GM21619 (cell line): ENCODE measurements around the gene TBC1D22A.

Source experiments
- ATAC-seq: cut with Tn5 transposase; IDR thresholded peaks from one replicate; pipeline ENCODE4 v1.9.1; 2021; ENCODE audit not compliant: unreplicated experiment

The TBC1D22A gene

DNA sequence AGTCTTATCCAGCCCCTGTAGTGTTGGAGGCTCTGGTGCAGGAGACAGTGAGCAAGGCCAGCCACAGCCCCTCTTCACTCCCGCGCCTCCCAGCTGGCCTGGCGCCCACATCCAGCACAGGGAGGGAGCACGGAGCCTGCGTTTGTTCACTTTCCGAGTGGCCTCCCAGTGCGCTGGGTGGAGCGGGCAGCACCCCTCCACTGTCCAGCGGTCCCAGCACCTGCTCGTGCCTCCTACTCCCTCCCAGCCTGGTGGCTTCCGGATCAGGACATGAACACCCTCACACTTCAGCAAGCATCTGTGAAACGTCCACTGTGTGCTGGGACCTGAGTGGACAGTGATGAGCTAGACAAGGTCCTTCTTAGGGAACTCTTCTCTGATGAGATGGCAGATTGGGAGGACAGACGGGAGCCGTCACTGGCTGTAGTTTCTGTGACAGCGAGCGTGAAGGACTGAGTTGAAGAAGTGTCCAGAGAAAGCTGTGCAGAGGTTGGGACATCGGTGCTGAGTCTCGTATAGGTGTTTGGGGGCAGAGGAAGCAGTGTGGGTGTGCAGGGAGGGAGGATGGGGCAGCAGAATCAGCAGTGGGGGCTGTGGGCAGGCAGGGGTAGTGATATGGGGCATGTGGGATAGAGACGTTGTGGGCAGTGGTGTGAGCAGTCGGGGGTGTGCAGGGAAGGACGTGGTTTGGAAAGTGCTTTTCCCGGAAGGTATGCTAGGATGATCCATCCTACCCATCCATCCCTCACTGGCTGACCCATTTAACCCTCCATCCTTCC is 256.8 kb downstream of the TBC1D22A start:
- ATAC-seq, result no peak

DNA sequence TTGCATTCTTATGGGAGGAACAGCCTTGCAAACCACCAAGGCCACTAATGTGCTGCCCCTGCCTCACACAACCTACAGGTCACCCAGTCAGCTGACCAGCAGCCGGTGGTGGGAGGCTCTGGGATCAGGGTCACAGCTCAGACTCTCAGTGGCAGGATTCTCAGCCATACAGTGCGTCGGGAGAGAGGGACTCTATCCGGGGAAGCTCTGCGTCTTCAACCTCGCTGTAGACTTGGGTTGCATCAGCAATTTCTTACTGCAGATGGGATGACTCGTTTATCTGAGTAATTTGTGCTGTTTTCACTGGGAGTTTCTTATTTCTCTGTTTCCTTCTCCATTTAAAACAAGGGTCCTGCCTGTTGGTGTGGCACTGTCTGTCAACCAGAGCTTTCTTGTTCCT is 257.7 kb downstream of the TBC1D22A start:
- no peak for ATAC-seq

DNA sequence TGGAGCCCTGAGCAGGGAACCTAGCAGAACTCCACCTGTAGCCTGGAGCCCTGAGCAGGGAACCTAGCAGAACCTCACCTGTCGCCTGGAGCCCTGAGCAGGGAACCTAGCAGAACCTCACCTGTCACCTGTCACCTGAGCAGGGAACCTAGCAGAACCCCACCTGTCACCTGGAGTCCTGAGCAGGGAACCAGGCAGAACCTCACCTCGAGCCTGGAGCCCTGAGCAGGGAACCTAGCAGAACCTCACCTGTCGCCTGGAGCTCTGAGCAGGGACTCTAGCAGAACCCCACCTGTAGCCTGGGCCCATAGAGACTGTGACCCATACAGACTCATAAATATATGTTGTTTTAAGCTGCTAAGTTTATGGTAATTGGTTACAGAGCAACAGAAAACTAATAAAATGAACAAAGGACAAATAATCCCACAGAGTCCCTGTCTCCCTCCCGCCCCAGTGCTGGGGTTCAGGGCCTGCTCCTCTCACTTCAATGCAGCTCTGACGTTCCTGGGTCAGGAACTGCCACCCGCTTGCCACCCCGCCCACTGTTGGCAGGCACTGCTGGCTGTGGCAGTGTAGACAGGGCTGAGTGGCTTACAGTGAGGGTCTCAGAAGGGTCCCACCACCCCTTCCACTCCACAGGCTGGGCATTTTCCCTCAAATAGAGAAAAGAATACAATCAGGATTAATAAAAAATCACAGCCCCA is 259.1 kb downstream of the TBC1D22A start:
- ATAC-seq, result no peak

DNA sequence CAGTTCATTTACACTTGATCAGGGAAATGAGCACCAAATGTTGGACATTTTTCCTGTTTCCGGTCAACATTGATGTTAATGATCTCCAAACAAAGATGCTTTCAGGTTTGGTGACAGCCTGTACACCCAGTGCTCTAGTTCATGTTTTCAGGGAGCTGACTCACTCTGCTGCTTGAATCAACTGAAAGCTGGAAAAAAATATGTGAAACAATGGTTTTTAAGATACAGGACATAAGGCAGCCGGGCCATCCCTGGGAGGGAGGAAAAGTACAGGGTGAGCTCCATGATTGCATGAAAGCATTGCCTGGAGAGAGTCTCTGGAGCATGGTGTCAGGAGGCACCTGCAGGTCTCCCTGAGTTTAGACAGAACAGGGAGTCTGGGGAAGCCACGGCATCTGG is 259.6 kb downstream of the TBC1D22A start:
- no peak for ATAC-seq

DNA sequence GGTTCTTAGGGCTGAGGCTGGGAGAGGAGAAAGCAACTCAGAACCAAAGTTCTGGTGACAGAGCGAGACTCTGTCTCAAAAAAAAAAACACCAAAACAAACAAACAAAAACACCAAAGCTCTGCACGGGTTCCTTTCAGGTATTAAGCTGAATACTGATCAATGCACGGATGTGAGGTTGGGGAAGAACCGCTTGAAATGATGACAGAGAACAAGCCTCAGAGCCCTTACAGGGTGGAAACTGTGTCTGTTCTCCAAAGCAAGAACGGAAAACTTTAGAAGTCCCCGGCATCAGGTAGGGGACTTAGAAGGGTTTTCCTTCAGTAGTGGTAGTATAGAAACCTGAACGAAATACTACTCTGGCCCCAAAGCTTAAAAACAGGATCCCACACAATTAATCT is 260.0 kb downstream of the TBC1D22A start:
- ATAC-seq, result no peak

DNA sequence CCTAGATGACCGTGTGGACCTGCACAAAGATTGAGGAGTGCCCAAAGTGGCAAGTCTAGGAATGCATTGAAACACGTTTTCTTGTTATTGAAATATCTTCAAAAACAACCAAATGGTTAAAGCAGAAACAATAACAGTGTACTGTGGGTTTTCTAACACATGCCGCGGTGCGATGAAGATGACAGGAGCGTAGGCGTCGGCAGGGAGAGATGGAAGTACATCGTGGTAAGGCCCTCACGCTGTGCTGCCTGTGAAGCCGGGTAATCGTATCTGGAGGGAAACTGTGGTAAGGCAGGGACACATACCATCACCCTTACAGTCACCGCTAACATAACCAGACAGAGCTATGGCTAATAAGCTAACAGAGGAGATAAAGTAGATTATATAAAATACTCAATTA is 261.4 kb downstream of the TBC1D22A start:
- ATAC-seq, result no peak

DNA sequence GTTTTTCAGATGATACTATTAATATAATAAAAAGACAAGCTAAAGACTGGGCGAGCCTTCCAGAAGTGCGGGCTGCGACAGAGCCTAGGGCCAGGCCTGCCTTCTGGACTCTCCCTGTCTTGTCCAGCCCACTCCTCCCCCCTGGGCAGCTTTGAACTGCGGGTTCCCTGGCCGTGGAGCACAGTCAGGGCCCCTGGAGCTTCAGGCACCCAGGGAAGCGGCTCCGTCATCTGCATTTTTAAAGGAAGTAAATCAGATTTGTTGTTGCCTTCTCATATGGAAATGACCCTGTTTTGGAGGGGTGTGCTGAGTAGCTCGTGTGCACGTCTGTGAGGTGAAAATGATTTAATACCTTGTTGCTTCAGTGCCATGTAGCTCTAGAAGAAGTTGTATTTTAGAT is 265.3 kb downstream of the TBC1D22A start:
- no peak for ATAC-seq

DNA sequence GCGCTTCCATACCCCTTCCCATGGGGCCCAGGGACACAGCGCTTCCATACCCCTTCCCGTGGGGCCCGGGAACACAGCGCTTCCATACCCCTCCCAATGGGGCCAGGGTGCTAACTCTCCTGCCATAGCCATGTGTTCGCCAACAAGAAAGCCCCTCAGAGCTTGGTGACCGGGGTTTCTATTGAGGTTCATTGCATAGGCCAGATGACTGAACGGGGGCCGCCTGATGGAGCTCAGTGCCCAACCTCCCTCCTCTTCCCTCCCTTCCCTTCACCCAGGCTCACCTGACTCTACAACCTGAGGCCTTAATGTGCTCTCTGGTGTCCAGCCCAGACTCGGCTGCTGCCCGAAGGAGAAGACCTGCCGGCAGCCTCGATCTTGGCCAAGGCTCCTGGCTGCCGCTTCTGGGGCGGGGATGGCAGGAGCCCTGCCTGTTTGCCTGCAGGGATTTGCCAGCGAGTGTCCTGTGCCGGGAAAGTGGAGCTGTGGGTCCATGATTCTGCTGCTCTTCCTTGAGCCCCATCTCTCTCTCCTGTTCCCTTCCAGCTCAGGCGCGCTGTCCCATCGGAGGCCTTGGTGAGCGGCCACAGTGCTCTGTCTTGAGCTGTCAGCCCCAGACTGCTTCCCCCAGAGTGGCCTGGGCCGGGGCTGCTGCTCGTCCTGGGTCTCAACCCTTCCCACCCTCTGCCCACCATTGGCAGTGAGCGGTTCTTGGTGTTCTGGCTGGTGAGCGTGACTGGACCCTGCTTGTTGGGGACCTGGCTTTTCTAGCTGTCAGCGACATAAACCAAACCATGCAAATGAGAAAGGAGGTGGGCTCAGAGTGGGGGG is 267.0 kb downstream of the TBC1D22A start:
- no peak for ATAC-seq

DNA sequence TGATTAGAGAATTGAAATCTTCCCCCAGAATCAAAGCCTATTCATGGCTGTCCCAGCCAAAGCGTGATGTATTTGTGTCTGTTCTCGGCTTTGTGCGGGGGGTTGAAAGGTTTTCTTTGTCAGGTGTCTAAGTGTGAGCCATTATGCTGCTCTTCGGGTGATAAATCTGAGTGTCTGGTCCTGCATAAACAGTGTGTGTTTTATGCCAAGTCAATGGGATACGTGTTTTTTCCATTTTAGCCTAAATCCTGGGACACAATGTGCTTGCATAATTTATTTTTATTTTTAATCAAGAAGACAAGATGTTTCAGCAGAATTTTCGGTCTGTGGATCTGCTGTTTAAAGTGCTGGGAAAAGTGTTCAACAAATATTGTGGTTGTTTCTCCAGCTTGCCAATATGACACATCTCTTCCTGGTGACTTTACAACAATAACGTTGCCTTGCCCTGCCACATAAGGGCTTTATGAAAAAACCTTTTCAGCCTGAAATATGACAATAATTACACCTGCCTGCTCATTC is 267.8 kb downstream of the TBC1D22A start:
- ATAC-seq, result no peak

DNA sequence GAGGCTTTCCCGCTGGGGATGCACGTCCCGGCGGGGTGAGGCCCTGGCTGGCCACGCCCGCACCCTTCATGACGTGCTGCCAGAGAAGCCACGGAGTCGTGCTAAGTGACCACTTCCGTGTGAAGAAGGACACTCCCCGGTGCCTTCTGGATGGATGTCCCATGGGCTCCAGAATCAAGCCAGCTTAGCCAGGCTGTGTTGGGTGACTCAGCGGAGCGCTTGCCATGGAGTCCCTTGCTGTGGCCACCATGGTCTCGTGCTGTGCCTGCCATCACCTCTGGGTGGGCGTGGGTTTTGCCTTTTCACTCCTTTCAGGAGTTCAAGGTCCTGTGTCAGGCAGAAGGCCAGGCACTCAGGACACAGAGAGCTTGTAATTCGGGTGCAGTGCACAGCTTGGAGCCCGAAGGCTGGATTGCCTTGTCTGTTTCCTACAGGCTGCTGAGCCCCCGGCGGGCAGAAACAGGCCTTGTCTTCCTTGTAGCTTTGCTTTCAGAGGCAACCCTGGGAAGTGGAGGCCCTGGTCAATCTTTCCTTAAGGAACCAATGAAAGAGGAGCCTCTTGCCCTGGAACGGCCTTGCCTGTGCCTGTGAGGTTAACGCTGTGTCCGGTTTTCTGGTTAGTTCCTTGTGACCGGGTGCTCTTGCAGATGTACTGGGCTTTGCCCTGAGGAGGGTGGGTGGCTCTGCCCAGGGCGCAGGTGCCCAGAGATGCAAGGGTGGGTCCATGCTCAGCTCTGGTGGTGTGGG is 268.6 kb downstream of the TBC1D22A start:
- ATAC-seq, result no peak

DNA sequence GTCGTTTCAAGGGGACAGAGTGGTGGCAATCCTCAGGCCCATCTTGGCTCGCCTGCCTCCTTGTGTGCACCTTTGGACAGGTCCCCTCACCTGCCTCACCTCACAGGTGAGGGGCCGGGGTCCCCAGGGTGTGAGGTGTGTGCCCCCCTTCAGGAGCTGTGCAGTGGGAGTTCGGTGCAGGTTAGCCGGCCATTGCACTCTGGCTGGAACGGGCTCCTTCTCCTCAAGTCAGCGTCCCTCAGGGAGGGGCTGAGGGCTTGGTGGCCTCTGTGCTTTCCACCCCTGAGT is 269.1 kb downstream of the TBC1D22A start:
- no peak for ATAC-seq

DNA sequence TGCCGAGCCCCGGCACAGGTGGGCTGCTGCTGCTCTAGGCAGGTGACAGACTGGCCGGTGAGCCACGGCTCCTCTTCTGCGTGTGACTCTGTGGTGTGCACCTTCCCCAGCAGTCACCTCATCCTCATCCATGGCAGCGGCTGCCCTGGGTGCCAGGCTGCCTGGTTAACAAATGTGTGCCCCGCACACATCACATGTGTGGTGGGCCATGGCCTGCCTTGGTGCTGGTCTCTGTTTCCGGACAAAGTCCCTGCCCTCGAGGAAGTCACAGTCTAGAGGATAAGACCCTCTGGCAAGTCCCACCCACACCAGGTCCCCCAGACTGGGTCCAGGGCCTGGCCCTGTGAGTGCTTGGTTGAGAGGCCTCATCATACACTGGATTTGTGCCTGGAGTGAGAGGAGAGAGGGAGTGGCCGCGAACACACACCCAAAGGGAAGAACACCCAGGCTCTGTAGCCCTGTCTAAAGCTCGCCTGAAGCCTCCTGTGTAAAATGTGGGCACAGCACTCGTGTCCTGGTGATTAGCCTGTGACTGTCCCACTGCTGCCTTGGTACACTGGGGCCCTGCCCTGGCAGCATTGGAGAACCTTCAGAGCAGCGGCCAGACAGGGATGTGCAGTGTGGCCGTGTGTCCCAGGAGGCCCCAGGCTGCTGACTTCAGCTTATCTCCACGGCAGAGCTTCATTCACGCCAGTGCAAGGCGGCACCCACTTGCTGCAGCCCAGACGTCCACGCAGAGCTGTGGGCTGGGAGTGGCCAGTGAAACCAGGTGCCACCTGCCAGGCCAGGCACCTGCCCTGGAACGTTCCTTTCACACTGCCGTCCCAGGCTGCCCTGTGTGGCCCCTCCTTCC is 269.9 kb downstream of the TBC1D22A start:
- no peak for ATAC-seq

DNA sequence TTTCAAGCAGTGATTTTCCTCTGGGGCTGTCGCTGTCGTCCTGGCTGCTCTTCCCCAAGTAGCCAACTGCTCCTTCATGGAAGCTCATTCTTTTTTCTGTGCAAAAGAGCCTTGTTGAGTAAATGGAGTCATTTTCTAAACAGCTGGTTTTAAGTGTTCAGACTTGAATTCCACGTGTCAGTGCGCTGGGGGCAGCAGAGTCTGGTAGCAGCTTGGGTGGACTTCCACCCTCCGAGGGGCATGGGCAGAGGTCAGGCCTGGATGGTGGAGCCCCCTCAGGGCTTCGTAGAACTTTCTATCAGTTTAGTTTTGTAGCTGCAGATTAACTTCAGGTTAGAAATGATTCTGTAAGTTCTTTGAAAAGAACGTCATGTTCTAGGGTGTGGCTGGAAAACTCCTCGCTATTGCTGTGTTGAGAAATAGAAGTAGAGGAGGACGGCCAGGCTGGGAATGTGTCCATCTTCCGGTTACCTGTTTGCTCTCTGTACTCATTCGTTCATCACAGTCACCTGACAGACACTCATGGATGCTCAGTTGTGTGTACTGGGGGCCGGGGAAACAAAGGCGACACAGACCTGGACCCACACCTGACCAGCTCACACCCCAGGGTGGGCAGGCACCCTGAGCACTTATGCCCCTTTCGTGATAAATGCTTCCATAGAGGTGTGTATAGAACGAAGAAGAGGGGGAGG is 270.7 kb downstream of the TBC1D22A start:
- no peak for ATAC-seq

DNA sequence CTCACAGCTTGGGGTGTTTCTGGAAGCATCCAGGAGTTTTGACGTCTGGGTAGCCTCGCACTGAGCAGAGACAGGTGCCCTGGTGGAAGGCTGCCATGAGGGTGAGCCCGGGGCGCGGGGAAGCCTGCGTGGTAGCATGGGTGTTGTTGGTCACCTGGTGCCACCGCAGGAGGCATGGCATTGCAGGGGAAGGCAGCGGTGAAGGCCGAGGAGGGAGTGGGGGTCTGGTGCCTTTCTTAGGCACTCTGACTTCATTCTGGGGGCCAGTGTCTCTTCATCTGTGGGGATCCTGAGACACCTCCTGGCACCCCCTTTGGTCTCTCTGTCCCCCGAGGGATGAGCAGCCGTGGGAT is 271.2 kb downstream of the TBC1D22A start:
- ATAC-seq, result no peak

DNA sequence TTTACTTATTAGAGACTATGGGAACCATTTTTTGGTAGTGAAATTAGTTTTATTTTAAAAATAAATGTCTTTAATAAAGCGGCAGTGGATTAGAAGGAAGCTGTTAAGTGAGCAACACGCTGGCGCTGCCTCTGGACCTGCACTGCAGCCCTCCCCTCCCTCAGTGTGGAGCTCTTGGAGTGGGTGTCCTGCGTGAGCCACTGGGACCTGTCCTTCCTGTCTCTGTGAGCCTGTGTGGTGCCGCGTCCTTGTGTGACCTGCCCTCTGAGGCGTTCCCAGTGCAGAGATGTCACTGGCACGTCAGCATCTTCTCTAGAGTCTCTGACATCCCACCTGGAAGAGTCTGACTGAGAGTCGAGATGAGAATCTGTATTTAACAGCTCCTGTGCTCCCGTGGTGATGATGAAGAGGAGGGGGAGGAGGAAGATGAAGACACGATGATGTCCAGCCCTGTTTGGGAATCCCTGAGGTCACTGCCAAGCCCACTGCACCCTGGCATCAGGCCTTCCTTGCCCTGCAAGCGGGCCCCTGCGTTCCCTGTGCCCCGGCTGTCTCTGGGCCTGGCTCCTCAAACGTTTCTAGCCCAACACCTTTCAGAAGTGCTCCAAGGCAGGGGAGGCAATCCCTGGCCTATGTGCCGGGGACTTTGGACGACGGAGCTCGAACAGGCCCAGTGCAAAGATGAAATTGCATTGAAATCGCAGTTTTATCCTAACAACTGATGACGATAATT is 271.8 kb downstream of the TBC1D22A start:
- ATAC-seq, result no peak

DNA sequence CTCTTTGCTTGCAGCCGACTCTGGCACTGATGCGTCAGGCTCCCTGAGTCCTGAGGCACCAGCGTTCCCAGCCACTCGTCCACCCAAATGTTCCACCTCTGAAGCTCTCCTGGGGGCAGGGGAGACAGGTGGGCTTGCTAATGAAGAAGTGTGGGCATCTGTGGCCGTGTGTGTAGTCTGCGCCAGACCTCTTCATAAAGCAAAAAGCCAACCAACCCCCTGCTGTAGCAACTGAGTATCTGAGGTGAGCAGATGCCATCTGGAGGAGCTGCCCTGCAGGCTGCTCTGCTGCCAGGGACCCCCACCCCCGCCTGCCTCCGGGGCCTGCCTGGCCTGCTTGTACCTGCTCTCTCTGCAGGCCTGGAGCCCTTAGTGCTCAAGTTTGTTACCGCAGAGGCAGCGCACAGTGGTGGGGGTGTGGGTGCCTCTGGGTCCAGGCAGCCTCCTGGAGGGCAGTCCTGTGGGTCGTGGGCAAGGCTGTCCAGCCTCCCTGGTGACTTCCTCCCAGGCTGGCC is 272.5 kb downstream of the TBC1D22A start:
- no peak for ATAC-seq

DNA sequence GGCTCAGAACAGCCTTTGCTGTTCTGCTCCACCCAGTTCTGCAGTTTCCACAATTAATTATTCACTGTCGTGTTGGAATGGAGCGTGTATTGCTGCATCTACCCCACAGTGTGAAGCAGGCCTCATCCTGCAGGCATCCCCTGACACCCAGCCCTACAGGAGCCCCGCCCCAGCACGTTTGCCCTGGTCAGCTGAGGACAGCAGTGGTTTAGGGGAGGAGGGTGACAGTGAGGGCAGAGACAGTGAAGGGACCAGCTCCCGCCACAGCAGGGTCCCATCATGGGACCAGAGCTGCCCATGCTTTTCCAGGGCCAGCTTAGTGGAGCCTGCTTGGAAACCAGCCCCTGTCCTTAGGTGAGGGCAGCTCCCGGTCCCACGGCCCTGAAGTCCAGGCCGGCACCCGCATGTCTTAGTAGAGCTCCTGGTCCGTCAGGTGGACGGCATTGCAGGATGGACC is 273.0 kb downstream of the TBC1D22A start:
- no peak for ATAC-seq

DNA sequence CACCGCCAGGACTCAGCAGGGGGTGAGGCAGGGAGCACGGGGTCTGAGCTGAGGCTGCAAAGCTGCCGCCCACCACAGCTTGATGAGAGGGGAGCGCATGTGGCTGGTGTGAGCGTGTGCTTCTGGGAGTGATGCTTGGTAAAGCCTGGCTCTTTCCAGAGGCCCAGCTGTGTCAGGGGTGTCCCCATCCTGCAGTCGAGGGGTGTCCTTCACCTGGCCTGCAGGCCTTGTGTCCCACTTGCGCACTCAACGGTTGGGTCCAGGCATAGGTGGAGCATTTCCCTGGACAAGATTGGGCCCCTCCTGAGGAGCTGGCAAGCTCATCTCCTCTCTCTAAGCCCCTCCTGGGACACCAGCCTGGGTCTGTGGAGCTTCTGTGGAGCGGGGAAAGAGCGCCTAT is 273.9 kb downstream of the TBC1D22A start:
- ATAC-seq, result no peak
